Mucosa of descending colon (tissue), 3 donors: Measurements from ENCODE around the gene ESR2. TPM values are rescaled to one million over a fixed set of nuclear protein-coding genes. Genes with fewer than 3 reads are reported as not detected.
A peak's percentile ranks its signal among the peaks of the same experiment; 100 is the strongest.

Experiments
- ATAC-seq: fragments of 200-7000 bp; cut with Tn5 transposase; one replicate; pipeline ENCODE4 v1.9.1; 2020; ENCODE audit warnings: mild to moderate bottlenecking, moderate library complexity
- DNase-seq, 3 donors: peaks; one replicate each; pipeline ENCODE4 v3.0.0-alpha.2; 2020
- H3K36me3 ChIP-seq: fragments of 200-600 bp; one replicate; pipeline ENCODE4 v1.8.0; 2021; ENCODE audit warnings: low read depth, mild to moderate bottlenecking
- H3K4me1 ChIP-seq: fragments of 200-600 bp; one replicate; pipeline ENCODE4 v1.8.0; 2021; ENCODE audit warnings: low read depth, mild to moderate bottlenecking
- H3K4me3 ChIP-seq: fragments of 200-600 bp; one replicate; pipeline ENCODE4 v1.8.0; 2021; ENCODE audit warnings: mild to moderate bottlenecking
- H3K9me3 ChIP-seq: fragments of 200-600 bp; one replicate; pipeline ENCODE4 v1.8.0; 2021; ENCODE audit warnings: mild to moderate bottlenecking
- intact Hi-C, 2 donors: fragments of 100-400 bp; cut with DNase I in 1 of 2; cut with micrococcal nuclease in 1 of 2; formaldehyde crosslinking; loops; one replicate each; pipeline versions ENCODE4 v1.11.0 to v1.11.1; 2022; cut with DNase I, micrococcal nuclease
- total RNA-seq, 3 donors: library from RNA; stranded (reverse); fragmentation: NEBNext Ultra II Directional in 2 of 3; extraction: Animal tissue kit (Norgen Biotek cat#: 25700) in 2 of 3; gene quantifications; one replicate each; pipeline versions ENCODE4 v1.2.1 to v1.2.4, GENCODE V29; 2021 to 2023
- TF ChIP-seq, protein P1 (sequence below): fragments of 200-600 bp; IDR thresholded peaks from one replicate; pipeline ENCODE4 v1.8.0; 2022; ENCODE audit warnings: antibody characterized with exemption, mild to moderate bottlenecking
- donor health status: DM: no; HTN: no; CAD: no; lungs with moderate emphysema.
- donor health status: DM: no; HTN: no; CAD: no.
- donor health status: DM: no; HTN: yes; CAD: no.

ESR2 gene
- total RNA-seq, 3 donors from 2014 or later, result 0.32 to 0.60 (median 0.41) TPM

GRCh38 chr14:64235652-64236640, 58.2 kb downstream of the ESR2 start:
- DNase-seq, result peak in 1 of 3 donors; percentile 65
- no peaks in the 10 kb centered on the region for H3K9me3 ChIP-seq
- intact Hi-C loops, result no loop called here
- no peak overlapping the region for H3K4me3 ChIP-seq
- H3K4me1 ChIP-seq, result no peaks in the 10 kb centered on the region
- peak; percentile 69 for ATAC-seq
- TF ChIP-seq, protein P1, sequence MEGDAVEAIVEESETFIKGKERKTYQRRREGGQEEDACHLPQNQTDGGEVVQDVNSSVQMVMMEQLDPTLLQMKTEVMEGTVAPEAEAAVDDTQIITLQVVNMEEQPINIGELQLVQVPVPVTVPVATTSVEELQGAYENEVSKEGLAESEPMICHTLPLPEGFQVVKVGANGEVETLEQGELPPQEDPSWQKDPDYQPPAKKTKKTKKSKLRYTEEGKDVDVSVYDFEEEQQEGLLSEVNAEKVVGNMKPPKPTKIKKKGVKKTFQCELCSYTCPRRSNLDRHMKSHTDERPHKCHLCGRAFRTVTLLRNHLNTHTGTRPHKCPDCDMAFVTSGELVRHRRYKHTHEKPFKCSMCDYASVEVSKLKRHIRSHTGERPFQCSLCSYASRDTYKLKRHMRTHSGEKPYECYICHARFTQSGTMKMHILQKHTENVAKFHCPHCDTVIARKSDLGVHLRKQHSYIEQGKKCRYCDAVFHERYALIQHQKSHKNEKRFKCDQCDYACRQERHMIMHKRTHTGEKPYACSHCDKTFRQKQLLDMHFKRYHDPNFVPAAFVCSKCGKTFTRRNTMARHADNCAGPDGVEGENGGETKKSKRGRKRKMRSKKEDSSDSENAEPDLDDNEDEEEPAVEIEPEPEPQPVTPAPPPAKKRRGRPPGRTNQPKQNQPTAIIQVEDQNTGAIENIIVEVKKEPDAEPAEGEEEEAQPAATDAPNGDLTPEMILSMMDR, result no peak
- H3K36me3 ChIP-seq, result no peaks in the 10 kb centered on the region

GRCh38 chr14:64234877-64235651, 59.1 kb downstream of the ESR2 start:
- Histone ChIP-seq H3K4me3 (no peak overlapping the region), H3K4me1 (no peaks in the 10 kb centered on the region), H3K9me3 (no peaks in the 10 kb centered on the region), H3K36me3 (no peaks in the 10 kb centered on the region)
- TF ChIP-seq, protein P1, result no peak
- intact Hi-C loops, result no loop called here
- DNase-seq, result peak in 1 of 3 donors; percentile 62
- peak; percentile 28 for ATAC-seq

DNA sequence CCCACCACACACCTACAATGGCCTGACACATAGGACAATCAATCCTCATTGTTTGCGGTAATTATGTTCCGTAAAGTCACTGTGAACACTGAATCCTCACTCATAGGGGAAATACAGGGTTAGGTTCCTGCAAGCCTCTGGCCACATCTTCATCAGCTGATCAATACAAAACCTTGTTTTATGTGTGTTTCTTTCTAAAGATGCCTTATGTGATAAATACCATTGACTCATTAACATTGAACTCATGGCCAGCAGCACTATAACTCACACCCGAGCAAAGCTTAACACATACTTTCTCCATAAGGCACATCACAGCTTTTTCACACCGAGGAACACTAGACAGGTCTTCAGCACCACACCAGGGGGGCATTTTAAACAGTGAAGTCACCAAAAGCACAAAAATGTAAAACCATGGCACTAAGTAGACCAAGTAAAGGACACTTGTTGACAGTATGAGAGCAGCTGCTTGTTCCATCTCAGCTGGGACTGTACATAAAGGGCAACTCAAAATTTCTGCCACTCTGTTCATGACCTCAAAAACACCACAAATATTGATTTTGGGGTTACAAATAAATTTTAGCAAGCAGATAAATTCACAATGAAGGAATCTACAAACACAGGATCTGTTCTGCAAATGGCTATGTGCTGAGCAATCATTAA, 60.5 kb downstream of the ESR2 start:
- intact Hi-C loops, result no loop called here
- TF ChIP-seq, protein P1, result no peak
- no peak for ATAC-seq

DNA sequence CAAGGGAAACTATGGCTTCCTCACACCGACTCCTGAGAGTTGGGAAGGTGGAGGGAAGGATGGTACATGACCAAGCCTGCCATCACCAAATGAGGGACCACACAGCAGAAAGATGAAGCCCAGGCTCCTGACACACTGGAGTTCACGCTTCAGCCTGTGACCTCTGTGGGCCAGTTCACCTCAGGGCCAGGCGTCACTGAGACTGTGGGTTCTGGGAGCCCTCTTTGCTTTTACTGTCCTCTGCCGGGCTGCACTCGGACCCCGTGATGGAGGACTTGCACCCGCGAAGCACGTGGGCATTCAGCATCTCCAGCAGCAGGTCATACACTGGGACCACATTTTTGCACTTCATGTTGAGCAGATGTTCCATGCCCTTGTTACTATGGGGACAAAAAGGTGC, 61.2 kb downstream of the ESR2 start:
- TF ChIP-seq, protein P1, result no peak
- H3K9me3 ChIP-seq, result no peaks in the 10 kb centered on the region
- no peaks in the 10 kb centered on the region for H3K4me1 ChIP-seq
- H3K4me3 ChIP-seq, result no peak overlapping the region
- H3K36me3 ChIP-seq, result no peaks in the 10 kb centered on the region
- intact Hi-C loops, result no loop called here
- ATAC-seq (no peak), DNase-seq (no peak)

More for the DNA sequence above, 60.5 kb downstream of the ESR2 start:
- H3K9me3 ChIP-seq, result no peaks in the 10 kb centered on the region
- no peaks in the 10 kb centered on the region for H3K36me3 ChIP-seq
- no peak for DNase-seq
- no peaks in the 10 kb centered on the region for H3K4me1 ChIP-seq
- no peak overlapping the region for H3K4me3 ChIP-seq

DNA sequence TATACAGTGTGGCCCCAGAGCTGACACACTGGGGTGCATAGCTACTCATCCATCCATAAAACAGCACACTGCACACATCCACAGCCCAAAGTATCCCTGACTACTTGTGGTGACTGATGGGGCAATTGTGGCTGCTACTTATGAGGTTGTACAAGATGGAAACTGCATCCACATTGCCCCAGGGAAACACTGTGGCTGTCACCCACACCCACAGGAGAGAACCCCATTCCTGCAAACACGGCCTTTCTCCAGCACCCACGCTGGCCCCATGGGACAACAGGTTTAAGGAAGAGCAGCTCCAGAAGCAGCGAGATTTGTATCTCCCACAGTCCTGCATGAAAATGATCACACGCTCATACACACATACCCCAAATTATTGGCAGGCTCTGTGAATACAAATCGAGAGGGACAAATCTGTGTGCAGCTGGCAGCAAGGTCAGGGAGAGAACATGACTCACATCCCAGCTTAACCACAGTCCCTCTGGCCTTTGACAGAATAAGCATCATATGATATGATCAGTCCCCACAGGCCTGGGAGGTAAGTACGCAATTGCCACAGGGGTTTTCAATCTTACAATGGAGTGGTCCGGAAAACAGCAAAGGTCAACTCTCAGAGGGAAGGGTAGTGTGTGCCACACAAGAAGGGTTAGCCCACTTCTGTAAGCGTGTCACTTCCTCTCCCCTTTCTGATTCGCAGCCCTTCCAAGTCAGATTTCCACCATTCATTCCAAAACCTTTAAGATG, 61.9 kb downstream of the ESR2 start:
- DNase-seq, result no peak
- H3K4me1 ChIP-seq, result no peaks in the 10 kb centered on the region
- H3K36me3 ChIP-seq, result no peaks in the 10 kb centered on the region
- peak; percentile 13 for ATAC-seq
- TF ChIP-seq, protein P1, result no peak
- no peaks in the 10 kb centered on the region for H3K9me3 ChIP-seq
- intact Hi-C loops, result no loop called here
- no peak overlapping the region for H3K4me3 ChIP-seq
